ENCODE data around the gene METTL24.

Gene METTL24, protein sequence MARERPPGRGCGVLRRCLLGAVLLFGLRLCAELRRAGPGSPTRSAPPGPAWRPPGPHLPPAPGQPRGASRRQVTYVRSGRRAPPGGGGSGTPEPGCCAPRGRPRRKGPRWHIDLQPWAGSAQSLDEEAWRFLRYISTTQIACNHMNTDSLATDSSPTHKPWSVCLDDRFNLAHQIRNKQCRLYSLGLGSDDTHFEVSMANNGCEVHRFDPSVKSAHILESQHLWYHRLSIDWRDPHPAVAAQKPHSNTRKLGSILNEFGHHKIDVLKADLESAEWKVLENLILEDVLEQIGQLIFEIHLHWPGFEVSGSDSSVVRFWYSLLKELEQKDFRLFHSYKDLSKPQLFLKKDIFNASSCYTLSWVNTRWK

DNA sequence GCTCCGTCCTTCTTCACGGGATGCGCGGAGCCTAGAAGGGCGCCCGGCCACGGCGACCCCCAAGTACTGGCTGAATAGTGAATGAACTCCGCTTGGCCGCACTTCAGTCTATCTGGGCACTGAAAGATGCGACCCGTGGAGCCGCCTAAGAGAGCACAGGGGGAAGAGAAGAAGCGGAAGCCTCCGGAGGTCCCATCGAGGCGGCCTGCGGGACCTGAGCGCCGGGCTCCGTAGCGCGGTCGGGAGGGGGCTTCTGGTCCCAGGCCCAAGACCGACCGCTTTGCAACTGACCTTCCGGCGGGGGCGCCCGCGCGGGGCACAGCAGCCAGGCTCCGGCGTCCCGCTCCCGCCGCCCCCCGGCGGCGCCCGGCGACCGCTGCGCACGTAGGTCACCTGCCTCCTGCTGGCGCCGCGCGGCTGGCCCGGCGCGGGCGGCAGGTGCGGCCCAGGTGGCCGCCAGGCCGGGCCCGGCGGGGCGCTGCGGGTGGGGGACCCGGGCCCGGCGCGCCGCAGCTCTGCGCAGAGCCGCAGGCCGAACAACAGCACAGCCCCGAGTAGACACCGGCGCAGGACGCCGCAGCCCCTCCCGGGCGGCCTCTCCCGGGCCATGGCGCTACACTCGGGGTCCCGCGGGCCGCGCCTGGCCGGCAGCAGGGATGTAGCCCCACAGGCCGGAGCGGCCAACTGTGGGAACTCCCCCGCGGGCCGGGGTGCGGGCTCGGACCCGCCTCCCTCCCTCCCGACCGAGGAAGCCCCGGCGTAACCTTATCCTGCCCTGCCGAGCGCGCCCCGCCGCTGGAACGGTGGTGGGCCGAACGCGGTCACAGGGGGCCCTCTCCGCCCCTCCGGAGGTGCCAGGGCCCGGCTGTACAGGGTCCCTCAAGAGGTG, at the start of gene METTL24:
TSS of gene METTL24 (minus strand) at position 686 of the 889 bp plus-strand sequence. CDS start at position 609, 77 bp downstream.
- no peak for DNase-seq (ENCODE audit: low read depth in 2 of 2)

DNA sequence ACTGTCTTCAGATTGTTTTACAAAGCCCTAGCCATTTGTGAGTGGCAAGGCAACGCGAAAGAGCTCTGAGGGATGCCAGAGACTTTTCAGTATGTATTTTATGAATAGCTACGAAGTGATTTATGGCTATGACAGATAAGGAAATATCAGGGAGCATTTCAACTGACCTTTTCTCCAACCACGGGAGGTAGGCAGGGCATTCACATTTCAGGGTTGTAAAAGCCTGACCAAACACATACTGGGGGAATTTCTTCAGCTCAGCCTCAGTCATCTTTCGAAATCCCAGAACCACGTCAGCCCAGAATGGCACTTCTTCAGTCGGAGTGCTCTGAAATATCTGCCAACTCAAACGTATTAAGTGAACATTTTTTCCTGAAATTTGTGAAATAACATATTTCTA, 46.5 kb upstream of the METTL24 start:
- no peak for DNase-seq (ENCODE audit: low read depth in 2 of 2)

DNA sequence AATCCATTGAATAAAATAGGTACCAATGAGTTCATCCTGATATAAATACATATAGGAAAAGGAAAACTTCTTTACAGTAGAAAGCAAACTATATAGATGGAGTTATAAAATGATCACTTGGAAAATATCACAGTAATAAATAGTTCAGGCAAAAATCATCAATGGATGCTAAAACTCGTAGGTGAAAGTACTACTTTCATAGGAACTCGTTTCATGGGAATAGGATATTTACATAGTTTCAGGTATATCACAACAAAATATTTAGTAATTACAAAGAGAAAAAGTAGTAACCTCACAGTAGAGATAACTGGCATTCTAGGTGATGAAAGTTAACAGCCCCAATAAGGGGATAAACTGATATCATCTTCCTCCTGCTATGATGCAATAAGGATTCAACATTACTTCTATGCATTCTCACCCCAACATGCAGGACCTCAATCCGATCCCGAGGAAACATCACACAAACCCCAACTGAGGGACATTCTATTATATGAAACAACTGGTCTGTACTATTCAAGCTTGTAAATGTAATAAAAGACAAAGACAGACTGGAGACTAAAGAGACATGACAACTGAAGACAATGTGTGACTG, 43.5 kb upstream of the METTL24 start:
- no peak for DNase-seq (ENCODE audit: low read depth in 2 of 2)

DNA sequence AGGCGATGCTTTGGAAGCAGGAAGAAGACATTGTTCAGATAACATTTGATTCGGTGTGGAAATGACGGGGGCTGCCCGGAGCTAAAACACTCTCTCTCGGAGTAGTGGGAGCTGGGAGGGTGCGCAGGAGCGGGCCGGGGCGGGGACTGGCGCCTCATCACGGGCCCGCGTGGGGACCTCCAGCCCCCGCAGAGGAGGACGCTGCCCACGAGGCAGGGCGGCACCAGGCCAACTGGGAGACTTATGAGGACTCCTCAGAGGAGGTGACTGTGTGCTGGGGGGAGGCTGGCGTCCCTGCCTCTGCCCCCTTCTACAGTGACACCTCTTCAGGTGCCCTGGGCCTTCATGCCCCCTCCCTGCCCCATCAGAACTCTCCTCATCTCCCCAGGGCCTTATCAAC, 42.1 kb upstream of the METTL24 start:
- no peak for DNase-seq (ENCODE audit: low read depth in 2 of 2)

DNA sequence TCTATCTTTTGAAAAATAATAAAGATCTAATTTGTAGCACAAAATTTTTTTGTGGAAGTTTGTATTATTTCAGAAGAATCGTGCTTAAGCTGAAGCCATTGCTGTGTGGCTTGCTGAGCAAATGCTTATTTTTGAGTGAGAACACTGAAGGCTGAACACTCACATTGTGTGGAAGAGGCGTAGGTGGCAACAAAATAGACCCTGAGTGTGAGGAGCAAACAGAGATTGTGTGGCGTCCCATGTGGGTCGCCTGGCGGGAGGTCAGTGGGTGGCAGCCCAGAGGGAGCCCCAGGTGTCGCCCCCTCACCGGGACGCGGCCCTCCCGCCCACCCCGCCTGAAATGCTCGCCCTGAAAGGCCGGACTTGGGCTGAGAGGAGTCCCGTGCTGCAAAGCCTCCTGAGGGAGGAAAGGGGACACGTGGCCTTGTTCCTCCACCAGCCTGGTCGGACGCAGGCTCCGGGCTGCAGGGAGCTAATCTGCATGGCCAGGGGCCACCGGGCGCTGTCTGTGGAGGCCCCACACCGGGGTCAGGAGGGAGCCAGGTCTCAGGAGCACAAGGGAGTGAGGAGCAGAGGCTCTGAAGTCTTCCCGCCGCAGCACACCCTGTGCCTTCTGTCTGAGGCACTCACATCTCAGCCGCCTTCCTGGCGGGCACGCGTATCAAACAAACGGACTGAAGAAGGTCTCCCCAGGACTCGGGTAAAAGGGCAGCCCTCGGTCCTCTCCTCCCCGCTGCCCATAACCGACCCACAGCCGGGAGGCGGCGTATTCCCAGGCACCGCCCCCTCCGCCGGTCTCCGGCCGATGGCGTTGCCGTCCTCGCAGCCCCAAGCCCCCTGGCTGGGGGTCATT, 41.3 kb upstream of the METTL24 start:
- no peak for DNase-seq (ENCODE audit: low read depth in 2 of 2)

DNA sequence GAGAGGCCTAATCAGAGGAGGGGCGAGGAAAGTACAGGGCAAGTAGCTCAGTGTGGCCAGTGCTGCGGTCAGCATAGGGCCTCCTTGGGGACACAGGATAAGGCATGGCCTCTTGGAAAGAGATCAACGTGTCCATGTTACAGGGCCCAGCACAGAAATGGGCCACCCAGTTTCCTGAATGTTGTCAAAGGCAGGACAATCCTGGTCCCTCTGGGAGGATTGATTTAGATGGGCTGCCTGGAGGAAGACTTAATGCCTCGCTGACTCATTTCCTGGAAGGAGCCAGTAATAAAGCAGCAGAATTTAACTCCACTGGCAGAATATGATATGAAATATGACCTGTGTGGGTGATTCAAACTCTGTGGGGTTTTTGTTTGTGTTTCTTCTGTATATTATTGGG, 40.6 kb upstream of the METTL24 start:
- no peak for DNase-seq (ENCODE audit: low read depth in 2 of 2)

DNA sequence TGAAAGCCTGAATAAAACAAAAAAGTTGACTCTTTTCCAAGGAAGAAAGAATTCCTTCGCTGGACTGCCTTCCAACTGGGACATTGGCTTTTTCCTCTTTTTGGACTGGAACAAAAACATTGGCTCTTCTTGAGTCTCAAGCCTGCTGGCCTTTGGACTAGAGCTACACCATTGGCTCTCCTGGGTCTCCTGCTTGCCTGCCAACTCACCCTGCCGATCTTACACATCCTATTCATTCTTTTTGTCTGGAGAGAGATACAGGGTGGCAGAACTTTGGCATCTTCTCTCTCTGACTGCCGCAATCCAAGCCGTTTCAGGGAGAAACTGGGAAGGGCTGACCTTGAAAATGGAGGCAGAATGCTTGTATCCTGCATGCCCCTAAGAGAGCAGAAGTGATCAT, 37.1 kb upstream of the METTL24 start:
- no peak for DNase-seq (ENCODE audit: low read depth in 2 of 2)

DNA sequence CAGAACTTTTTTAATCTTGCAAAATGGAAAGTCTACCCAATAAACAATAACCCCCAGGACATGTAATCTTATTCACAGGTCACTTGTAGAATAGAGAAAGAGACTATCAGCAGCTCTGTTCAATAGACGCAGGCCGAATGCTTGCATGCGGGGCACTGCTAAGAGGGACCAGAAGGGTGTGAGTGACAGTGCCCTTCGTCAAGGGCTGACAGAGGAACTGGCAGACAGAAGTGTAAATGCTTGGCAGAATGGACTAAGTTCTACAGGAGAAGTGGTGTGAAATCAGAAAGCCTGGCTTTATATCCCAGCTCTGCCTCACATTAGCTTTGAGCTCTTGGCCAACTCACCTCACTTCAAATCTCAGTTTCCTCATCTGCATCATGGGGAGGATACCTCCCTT, 36.3 kb upstream of the METTL24 start:
- no peak for DNase-seq (ENCODE audit: low read depth in 2 of 2)

DNA sequence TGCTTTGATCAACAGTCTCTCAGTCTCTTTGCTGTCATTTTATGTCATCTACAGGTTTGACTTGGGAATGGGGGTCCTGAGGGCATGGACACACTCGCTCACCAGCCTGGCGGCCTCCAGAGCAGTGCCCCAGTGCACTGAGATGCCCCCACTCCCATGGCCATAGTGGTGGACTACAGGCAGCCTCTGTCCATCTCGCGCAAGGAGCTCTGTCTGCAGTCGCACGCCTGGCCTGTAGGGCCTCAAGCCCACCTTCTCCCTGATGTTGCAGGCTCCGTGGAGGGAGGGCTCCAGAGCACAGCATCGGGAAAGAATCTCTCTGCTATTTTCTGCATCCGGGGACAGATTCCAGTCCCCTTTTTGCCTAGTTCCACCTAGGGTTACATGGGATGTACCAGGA, 34.6 kb upstream of the METTL24 start:
- DNase-seq (ENCODE audit: low read depth in 2 of 2): no peak

DNA sequence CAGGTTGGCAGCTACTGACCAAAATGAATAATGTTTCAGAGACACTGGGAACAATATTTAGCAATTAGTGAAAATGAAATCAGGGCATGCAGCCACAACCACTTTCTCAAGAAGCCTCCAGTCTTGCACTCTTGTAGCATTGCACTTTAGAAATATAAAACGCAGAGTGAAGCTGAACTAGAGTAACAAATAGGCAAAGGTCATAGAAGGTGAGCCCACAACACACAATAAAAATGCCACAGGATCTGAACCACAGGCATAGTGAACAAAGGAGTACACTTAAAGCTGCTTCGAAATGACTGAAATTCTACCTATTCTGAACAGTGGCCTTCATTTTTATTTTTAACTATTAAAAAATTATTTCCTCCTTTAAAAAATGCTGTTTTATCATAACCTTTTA, 32.3 kb upstream of the METTL24 start:
- DNase-seq (ENCODE audit: low read depth in 2 of 2): no peak

DNA sequence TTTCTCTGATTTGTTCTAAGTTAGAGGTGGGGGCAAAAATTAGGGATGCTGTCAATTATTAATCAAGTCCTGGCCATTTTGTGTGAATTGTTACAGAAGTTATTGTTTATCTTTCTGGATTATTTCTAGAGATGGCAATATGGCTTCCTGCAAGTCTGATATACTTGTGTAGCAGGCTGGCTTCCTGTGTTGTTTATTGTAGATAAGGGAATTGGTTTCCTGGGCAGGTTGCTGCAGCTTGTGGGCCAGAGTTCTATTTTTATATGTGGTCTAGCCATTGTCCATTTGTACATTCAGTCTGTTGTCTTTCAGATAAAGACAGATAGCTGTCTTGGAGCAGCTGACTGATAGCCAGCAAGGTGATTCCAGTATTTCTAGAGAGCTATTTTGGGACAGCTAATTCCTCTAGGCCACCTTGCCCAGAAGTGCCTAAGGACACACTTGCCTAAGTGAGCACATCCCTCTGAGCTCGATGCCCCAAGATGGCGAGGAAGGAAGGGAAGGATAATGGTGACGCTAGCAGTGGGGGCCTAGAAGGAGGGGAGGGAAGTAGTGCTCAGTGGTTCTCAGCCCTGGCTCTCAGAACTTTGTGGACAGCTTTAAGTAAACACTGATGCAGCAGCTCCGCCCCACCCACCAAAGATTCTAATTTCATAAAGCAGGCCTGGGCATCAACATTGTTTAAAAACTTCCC, 31.7 kb upstream of the METTL24 start:
- DNase-seq (ENCODE audit: low read depth in 2 of 2): no peak

DNA sequence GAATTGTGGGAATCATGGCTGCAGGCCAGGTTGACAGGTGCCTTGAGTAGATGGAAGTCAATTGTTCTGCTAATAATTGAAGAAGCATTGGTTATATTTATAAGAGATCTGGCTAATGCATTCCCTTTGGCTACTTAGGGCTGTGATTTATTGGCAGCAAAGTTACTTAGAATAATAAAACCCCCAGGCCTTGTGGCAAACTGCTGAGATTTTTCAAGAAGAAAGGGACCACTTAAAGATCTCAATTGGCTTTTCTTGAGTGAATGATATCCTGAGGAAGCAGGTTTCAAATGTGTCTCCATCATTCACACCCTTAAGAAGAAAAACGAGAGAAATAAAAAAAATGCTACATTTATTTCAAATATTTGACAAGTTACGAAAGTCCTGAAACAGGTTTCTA, 29.8 kb upstream of the METTL24 start:
- DNase-seq (ENCODE audit: low read depth in 2 of 2): no peak

DNA sequence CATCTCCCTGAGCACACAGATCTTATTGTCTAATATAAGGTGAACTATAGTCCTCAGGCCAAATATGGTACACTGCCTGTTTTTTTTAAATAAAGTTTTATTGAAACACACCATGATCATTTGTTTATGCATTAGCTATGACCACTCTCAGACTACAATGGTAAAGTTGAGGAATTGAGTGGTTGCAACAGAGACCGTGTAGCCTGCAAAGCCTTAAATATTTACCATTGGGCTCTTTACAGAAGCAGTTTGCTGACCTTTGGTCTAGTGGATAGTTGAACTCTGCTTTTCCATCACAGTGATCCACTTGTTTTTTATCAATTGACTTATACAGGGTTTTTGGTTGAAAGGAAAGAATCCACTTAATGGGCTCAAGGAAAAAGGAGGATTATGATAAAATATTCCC, 27.3 kb upstream of the METTL24 start:
- DNase-seq (ENCODE audit: low read depth in 2 of 2): no peak

DNA sequence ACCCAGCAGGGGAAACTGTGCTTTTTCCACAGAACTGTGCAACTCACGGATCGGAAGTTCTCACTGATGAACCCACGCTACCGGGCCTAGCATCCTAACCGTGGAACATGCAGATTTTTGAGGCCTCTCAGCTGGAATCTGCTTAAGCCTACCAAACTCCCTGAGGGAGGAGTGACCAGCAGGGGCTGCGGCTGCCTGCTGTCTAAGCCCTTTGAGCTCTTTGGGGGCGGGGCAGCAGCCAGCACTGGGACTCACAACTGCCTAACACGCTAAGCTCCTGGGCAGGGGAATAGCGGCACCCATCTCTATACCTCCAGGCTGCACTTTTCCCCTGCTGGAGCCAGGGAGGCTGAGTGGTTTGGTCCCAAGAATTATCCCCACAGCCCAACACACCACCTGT, 20.4 kb upstream of the METTL24 start:
- no peak for DNase-seq (ENCODE audit: low read depth in 2 of 2)

DNA sequence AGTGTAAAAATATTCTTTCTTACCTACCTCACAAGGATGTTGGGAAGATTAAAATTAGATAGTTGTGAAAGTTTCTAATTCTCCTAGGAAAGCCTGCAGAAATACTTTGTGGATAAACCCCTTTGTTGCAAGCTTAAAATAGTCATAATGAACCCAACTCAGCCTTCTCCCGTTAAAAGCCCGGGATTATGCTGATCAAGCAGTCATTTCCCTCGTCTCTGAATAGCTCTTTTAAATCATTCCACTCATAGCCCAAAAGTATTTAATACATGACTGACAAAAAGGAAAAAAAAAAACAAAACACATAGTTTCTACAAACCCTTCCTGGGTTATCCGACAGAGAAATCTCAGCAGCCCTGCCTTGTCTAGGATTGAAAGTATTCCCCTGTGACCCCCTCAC, 10.9 kb upstream of the METTL24 start:
- no peak for DNase-seq (ENCODE audit: low read depth in 2 of 2)

DNA sequence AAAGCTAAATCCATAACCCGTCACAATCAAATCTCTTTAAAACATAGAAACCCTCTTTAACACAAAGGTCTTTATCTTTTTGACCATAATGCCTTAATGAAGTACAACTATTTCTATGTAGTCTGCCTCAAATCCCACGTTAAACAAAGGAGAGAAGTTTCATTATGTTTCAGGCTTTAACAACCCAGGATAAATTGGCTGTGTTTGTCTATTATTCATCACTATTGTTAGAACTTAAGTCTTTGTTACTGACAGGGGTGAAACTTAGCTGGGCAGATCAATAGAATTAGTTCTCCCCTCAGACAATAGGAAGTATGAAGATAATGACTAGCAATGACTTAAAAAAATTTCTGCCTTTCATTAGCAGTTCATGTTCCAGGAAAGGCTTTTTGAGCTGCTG, 10.1 kb upstream of the METTL24 start:
- no peak for DNase-seq (ENCODE audit: low read depth in 2 of 2)

DNA sequence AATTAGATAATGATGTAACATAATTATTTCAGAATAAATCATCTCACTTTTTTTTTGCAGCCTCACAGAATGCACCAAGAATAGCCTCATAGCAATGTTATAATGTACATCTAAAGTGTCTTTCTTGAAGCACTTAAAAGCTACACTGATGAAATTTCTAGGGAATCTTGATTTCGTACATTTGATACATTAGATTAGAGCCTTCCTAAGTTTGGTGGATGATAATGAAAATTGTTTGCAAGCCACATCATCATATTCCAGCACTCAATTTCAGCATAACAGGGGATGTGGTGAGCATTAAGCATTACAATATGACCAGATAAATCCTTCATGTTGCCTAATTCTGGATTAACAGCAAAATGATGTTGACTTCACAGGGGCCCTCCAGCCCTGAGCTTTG, 9.7 kb upstream of the METTL24 start:
- DNase-seq (ENCODE audit: low read depth in 2 of 2): no peak

DNA sequence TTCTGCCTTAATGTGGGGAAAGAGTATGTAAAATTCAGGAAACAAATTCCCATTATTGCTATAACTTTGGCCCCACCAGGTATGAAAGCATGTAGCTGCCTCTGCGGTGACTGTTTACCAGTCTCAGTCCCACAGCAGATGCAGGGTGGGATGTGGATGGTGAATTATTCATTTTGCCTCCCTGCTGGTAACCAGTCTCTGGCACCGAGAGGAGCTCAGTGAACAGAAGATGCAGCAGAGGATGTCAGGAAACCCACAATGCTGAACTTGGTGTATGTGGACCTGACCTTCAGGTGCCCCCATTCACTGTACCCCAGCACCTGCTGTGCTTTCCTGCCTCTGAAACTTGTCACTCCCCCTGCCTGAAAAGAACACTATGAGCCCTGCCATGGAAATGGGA, 8.8 kb upstream of the METTL24 start:
- no peak for DNase-seq (ENCODE audit: low read depth in 2 of 2)

DNA sequence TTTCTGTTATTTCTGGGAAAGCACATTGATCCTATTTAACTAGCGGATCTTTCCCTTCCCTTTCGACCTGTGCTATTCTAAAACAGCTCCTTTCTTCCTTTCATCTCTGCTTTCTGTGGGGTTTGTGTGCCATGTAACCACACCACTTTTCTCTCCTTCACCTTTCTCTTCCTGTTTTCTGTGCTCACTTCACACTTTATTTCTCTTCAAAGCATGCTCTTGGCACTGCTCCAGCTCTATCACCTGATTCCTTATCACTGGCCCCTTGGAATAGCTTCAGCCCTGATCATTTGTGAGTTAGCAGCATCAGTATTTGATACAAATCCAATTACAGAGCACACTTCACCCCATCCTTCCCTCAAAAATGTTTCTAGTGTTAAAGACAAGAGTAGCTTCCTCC, 8.1 kb upstream of the METTL24 start:
- DNase-seq (ENCODE audit: low read depth in 2 of 2): no peak

DNA sequence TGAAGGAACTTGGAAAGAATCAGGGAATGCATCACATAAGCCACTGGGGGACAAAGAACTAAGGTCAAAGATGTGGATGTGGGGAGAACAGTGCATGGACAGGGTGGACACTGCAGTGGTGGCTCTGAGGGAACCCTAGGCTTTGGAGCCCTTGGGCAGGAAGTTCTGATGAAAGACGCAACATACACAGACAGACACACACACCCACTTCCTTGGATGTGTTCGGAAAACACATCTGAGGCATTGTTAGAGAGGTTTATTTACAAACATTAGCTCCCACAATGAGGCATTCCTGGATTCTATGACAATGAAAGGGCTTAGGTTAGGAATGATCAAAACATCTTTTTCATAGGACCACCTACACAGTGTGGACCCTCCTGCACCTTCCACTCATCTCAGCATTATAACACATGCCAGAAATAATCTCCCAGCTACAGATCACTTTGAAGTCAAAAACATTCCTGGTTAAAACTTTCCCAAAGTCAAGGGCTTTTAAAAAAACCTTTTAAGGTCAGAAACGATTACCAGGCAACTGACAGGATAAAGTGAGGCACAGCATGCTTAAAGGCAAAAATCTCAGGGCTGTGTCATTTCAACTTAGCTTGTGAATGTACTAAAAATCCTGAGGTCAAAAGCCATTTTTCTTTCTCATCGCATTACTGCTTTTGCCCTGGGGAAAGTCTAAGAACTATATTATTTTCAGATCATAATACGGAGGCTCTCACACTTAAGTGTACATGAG, 6.4 kb upstream of the METTL24 start:
- DNase-seq (ENCODE audit: low read depth in 2 of 2): no peak
